Esophagus muscularis mucosa (tissue), 3 donors: Measurements from ENCODE around the gene CHST7.

Experiments used
- CTCF ChIP-seq, 3 experiments: fragments of 200-600 bp in 2 of 3; fragments of 450-650 bp in 1 of 3; sonication (generic) in 2 of 3; IDR thresholded peaks; one replicate each; pipeline ENCODE4 v1.5.1; 2017 to 2019; ENCODE audit warnings: antibody characterized with exemption in 3 of 3, mild to moderate bottlenecking in 2 of 3, moderate library complexity in 1 of 3
- POLR2A ChIP-seq: fragments of 450-650 bp; IDR thresholded peaks from one replicate; pipeline ENCODE4 v1.6.1; 2017; ENCODE audit warnings: antibody characterized with exemption, moderate library complexity, mild to moderate bottlenecking, low read depth
- POLR2AphosphoS5 ChIP-seq, 2 donors: sonication (generic); formaldehyde crosslinking; IDR thresholded peaks; one replicate each; pipeline ENCODE4 v1.6.1; 2017; ENCODE audit warnings: antibody characterized with exemption in 2 of 2

- no peak for TF ChIP-seq CTCF (IDR thresholded peaks at IDR 0.05)
- TF ChIP-seq POLR2A, result no peak
- no peak for TF ChIP-seq POLR2AphosphoS5 (IDR thresholded peaks at IDR 0.05)
Observed at GRCh38 chrX:46597208-46597607, 23.6 kb downstream of the CHST7 start.
